ENCODE data around the gene PPP2R5C.
"Not testable (repeated sequence)": the region's sequence is repeated elsewhere in the genome, so short reads cannot be mapped to it uniquely, and the experiment has no call there.

Gene PPP2R5C

GRCh38 chr14:101739446-101740141 lies 21.9 kb upstream of the PPP2R5C start:
- TF ChIP-seq, protein P1, sequence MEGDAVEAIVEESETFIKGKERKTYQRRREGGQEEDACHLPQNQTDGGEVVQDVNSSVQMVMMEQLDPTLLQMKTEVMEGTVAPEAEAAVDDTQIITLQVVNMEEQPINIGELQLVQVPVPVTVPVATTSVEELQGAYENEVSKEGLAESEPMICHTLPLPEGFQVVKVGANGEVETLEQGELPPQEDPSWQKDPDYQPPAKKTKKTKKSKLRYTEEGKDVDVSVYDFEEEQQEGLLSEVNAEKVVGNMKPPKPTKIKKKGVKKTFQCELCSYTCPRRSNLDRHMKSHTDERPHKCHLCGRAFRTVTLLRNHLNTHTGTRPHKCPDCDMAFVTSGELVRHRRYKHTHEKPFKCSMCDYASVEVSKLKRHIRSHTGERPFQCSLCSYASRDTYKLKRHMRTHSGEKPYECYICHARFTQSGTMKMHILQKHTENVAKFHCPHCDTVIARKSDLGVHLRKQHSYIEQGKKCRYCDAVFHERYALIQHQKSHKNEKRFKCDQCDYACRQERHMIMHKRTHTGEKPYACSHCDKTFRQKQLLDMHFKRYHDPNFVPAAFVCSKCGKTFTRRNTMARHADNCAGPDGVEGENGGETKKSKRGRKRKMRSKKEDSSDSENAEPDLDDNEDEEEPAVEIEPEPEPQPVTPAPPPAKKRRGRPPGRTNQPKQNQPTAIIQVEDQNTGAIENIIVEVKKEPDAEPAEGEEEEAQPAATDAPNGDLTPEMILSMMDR (IDR thresholded peaks at IDR 0.05; ENCODE audit: insufficient read depth, low read length, poor library complexity, severe bottlenecking), result no peak

DNA sequence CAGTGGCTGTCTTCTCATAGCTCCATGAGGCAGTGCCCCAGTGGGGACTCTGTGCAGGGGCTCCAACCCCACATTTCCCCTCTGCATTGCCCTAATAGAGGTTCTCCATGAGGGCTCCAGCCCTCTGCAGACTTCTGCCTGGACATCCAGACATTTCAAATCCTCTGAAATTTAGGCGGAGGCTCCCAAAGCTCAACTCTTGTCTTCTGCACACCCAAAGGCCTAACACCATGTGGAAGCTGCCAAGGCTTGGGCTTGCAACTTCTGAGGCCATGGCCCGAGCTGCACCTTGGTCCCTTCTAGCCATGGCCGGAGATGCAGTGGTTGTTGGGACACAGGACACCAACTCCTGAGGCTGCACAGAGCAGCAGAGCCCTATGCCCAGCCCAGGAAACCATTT lies 20.5 kb upstream of the PPP2R5C start:
- H3K36me3 ChIP-seq (ENCODE audit: control insufficient read depth, insufficient read depth, low read length), result no peaks in the 10 kb centered on the region
- no peak overlapping the region for H3K4me3 ChIP-seq (replicated peaks; ENCODE audit: low read depth, low read length)
- TF ChIP-seq, protein P1 (IDR thresholded peaks at IDR 0.05; ENCODE audit: insufficient read depth, low read length, poor library complexity, severe bottlenecking), result no peak
- DNase-seq (ENCODE audit: extremely low read depth, insufficient read length), result no peak
- H3K27me3 ChIP-seq (replicated peaks; ENCODE audit: control insufficient read depth, insufficient read depth, low read length), result no peaks in the 10 kb centered on the region

More at GRCh38 chr14:101739446-101740141, 21.9 kb upstream of the PPP2R5C start:
- H3K27me3 ChIP-seq (replicated peaks; ENCODE audit: control insufficient read depth, insufficient read depth, low read length), result no peaks in the 10 kb centered on the region
- H3K4me3 ChIP-seq (replicated peaks; ENCODE audit: low read depth, low read length), result no peak overlapping the region
- no peak for DNase-seq (ENCODE audit: extremely low read depth, insufficient read length)
- no peaks in the 10 kb centered on the region for H3K36me3 ChIP-seq (ENCODE audit: control insufficient read depth, insufficient read depth, low read length)

GRCh38 chr14:101743701-101744100 lies 17.8 kb upstream of the PPP2R5C start:
- no peaks in the 10 kb centered on the region for H3K36me3 ChIP-seq (ENCODE audit: control insufficient read depth, insufficient read depth, low read length)
- TF ChIP-seq, protein P1 (IDR thresholded peaks at IDR 0.05; ENCODE audit: insufficient read depth, low read length, poor library complexity, severe bottlenecking), result no peak
- no peaks in the 10 kb centered on the region for H3K27me3 ChIP-seq (replicated peaks; ENCODE audit: control insufficient read depth, insufficient read depth, low read length)
- DNase-seq (ENCODE audit: extremely low read depth, insufficient read length), result no peak
- H3K4me3 ChIP-seq (replicated peaks; ENCODE audit: low read depth, low read length), result no peak overlapping the region

GRCh38 chr14:101744382-101744781 lies 17.1 kb upstream of the PPP2R5C start:
- not testable (repeated sequence) for H3K4me3 ChIP-seq (replicated peaks; ENCODE audit: low read depth, low read length); H3K27me3 ChIP-seq (replicated peaks; ENCODE audit: control insufficient read depth, insufficient read depth, low read length); H3K36me3 ChIP-seq (ENCODE audit: control insufficient read depth, insufficient read depth, low read length); DNase-seq (ENCODE audit: extremely low read depth, insufficient read length)

GRCh38 chr14:101749756-101750155 lies 11.8 kb upstream of the PPP2R5C start:
- H3K27me3 ChIP-seq (replicated peaks; ENCODE audit: control insufficient read depth, insufficient read depth, low read length); H3K4me3 ChIP-seq (replicated peaks; ENCODE audit: low read depth, low read length); H3K36me3 ChIP-seq (ENCODE audit: control insufficient read depth, insufficient read depth, low read length); DNase-seq (ENCODE audit: extremely low read depth, insufficient read length): not testable (repeated sequence)

- Histone ChIP-seq H3K36me3 (ENCODE audit: control insufficient read depth, insufficient read depth, low read length) (no peaks in the 10 kb centered on the region), H3K27me3 (replicated peaks; ENCODE audit: control insufficient read depth, insufficient read depth, low read length) (no peaks in the 10 kb centered on the region; the same call in 1 of the 2 replicates), H3K4me3 (replicated peaks; ENCODE audit: low read depth, low read length) (no peak overlapping the region)
- no peak for DNase-seq (ENCODE audit: extremely low read depth, insufficient read length)
- TF ChIP-seq, protein P1 (IDR thresholded peaks at IDR 0.05; ENCODE audit: insufficient read depth, low read length, poor library complexity, severe bottlenecking), result no peak
Observed at GRCh38 chr14:101754893-101755292, 6.6 kb upstream of the PPP2R5C start.
